Activated CD8-positive, alpha-beta memory T cell treated with anti-CD3 and anti-CD28 coated beads for 24 hours (primary cell): Measurements from ENCODE around the gene OR4S1.
A peak's percentile ranks its signal among the peaks of the same experiment; 100 is the strongest.
"Not testable (repeated sequence)": the region's sequence is repeated elsewhere in the genome, so short reads cannot be mapped to it uniquely, and the experiment has no call there.

Experiments
- DNase-seq: peaks from one replicate; pipeline ENCODE4 v3.0.0-alpha.2; 2020

OR4S1 gene, protein sequence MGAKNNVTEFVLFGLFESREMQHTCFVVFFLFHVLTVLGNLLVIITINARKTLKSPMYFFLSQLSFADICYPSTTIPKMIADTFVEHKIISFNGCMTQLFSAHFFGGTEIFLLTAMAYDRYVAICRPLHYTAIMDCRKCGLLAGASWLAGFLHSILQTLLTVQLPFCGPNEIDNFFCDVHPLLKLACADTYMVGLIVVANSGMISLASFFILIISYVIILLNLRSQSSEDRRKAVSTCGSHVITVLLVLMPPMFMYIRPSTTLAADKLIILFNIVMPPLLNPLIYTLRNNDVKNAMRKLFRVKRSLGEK

DNA sequence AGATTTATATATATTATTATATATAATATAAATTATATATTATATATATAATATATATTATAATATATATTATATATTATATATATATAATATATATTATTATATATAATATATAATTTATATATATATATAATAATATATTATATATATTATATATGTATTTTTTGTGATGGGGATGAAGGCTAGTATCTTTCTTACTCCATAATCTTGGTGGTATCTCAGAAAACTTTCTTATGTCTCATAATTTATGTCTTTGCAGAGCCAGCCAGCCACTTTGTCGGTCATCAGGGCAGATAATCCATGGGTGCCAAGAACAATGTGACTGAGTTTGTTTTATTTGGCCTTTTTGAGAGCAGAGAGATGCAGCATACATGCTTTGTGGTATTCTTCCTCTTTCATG is at the start of gene OR4S1:
TSS of gene OR4S1 (plus strand) at position 301 of the 400 bp plus-strand sequence. CDS start at position 301, 0 bp downstream.
- DNase-seq = no peak

- DNase-seq = no peak
Observed at GRCh38 chr11:48261600-48261999, 44.4 kb upstream of the OR4S1 start.

GRCh38 chr11:48263423-48263911 is 42.6 kb upstream of the OR4S1 start, which contains the start of gene OR4X1:
OR4X1 (plus strand) TSS chr11:48263861; CDS start chr11:48263861, 0 bp downstream.
- no peak for DNase-seq

- no peak for DNase-seq
Observed at GRCh38 chr11:48270621-48271020, 35.4 kb upstream of the OR4S1 start.

- DNase-seq = no peak
Observed at GRCh38 chr11:48272606-48273005, 33.4 kb upstream of the OR4S1 start.

- peak; percentile 81 for DNase-seq
Observed at GRCh38 chr11:48307760-48308386, 1.9 kb downstream of the OR4S1 start.

GRCh38 chr11:48313590-48313989 is 7.6 kb downstream of the OR4S1 start:
- DNase-seq = not testable (repeated sequence)

- not testable (repeated sequence) for DNase-seq
Observed at GRCh38 chr11:48319813-48320212, 13.8 kb downstream of the OR4S1 start.

DNA sequence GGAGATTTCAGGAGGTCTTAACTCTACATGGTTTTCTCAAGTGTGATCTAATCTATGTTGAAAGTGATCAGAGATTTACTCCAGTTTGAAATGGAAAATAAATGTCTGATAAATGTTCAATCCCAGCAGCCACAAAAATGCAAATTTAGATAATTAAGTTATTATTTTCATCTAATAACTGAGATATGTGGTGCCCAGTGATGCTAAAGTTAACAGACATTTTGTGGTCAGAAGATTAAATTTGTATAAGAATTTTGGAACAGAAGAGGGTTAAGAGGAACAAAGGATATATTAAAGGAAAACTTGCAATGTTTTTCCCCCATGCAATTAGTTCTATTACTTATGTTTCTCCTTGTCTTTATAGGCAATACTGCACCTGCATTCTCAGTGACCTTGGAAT is 18.6 kb downstream of the OR4S1 start, which contains the start of gene OR4C3:
TSS of gene OR4C3 (plus strand) at position 301 of the 400 bp plus-strand sequence. CDS start 102 bp downstream, outside the sequence.
- not testable (repeated sequence) for DNase-seq

GRCh38 chr11:48341466-48341865 is 35.4 kb downstream of the OR4S1 start:
- no peak for DNase-seq

GRCh38 chr11:48342505-48342904 is 36.5 kb downstream of the OR4S1 start:
- not testable (repeated sequence) for DNase-seq

DNA sequence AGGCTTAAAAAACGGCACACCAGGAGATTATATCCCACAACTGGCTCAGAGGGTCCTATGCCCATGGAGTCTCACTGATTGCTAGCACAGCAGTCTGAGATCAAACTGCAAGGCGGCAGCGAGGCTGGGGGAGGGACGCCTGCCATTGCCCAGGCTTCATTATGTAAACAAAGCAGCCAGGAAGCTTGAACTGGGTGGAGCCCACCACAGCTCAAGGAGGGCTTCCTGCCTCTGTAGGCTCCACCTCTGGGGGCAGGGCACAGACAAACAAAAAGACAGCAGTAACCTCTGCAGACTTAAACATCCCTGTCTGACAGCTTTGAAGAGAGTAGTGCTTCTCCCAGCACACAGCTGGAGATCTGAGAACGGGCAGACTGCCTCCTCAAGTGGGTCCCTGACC is 40.3 kb downstream of the OR4S1 start:
- DNase-seq = not testable (repeated sequence)

GRCh38 chr11:48354013-48354412 is 48.0 kb downstream of the OR4S1 start:
- no peak for DNase-seq

- no peak for DNase-seq
Observed at GRCh38 chr11:48354677-48355076, 48.7 kb downstream of the OR4S1 start.
